Activated B cell treated with CpG ODN at 0.5 μM for 24 hours (primary cell): ENCODE measurements around the gene ARMH2. TPM values are rescaled to one million over a fixed set of nuclear protein-coding genes. Genes with fewer than 3 reads are reported as not detected.
"Not testable (repeated sequence)": the region's sequence is repeated elsewhere in the genome, so short reads cannot be mapped to it uniquely, and the experiment has no call there.

ENCODE experiments used
- ATAC-seq: fragments of 200-7000 bp; cut with Tn5 transposase; one replicate; pipeline ENCODE4 v1.10.0; 2021; ENCODE audit warnings: low read depth, mild to moderate bottlenecking, moderate library complexity
- CTCF ChIA-PET: fragments of 350-600 bp; sonication (Branson Sonifier 250); formaldehyde crosslinking; loops from one replicate; lab custom pipeline; 2021; ENCODE audit warnings: antibody characterized with exemption; lab: Charles Lee
- POLR2A ChIA-PET: fragments of 350-600 bp; sonication (Branson Sonifier 250); formaldehyde crosslinking; loops from one replicate; lab custom pipeline; 2021; ENCODE audit warnings: antibody characterized with exemption; lab: Charles Lee
- DNase-seq: peaks from one replicate; pipeline ENCODE4 v3.0.0; 2022
- H3K27ac Mint-ChIP-seq: one replicate; pipeline ENCODE4 v1.8.0; 2020; ENCODE audit warnings: mixed read lengths
- H3K27me3 Mint-ChIP-seq: one replicate; pipeline ENCODE4 v1.8.0; 2021; ENCODE audit warnings: mixed read lengths
- H3K36me3 Mint-ChIP-seq: one replicate; pipeline ENCODE4 v1.8.0; 2021; ENCODE audit warnings: low read depth, mixed read lengths
- H3K4me1 Mint-ChIP-seq: one replicate; pipeline ENCODE4 v1.8.0; 2021; ENCODE audit warnings: mixed read lengths
- H3K4me3 Mint-ChIP-seq: one replicate; pipeline ENCODE4 v1.8.0; 2020; ENCODE audit warnings: mild to moderate bottlenecking, mixed read lengths
- H3K9me3 Mint-ChIP-seq: one replicate; pipeline ENCODE4 v1.8.0; 2020; ENCODE audit warnings: mixed read lengths
- CTCF ChIP-seq: fragments of 200-600 bp; IDR thresholded peaks from one replicate; pipeline ENCODE4 v1.8.0; 2022; ENCODE audit warnings: antibody characterized with exemption, mild to moderate bottlenecking
- intact Hi-C: fragments of 100-400 bp; cut with micrococcal nuclease; formaldehyde crosslinking; loops from one replicate; pipeline ENCODE4 v1.15.1; 2024
- total RNA-seq: library from RNA; stranded (reverse); gene quantifications from 2 replicates; pipeline ENCODE4 v1.2.3, GENCODE V29; 2022

The ARMH2 gene
- total RNA-seq, 1 donor from 2014 or later, result 2.1 TPM

GRCh38 chr6:24775520-24776058 lies 23.1 kb downstream of the ARMH2 start:
- peak overlapping the region; percentile 97 for H3K4me3 Mint-ChIP-seq
- TF ChIP-seq CTCF, result no peak
- H3K27ac Mint-ChIP-seq, result peak overlapping the region; percentile 92
- no peak for DNase-seq
- ChIA-PET CTCF (no interaction called here), POLR2A (interaction anchor here (0.7 to 2.9 kb wide), 5 partner anchors 48 to 130 kb away, joined by 3 to 20 read pairs (median 3); partner anchors contain the start of genes C6orf62 and KIAA0319)
- intact Hi-C loops, result loop anchor here (1.0 to 10.0 kb wide), 5 partner anchors 31 to 281 kb away; partner anchors contain the start of genes ALDH5A1, KIAA0319 and TDP2
- H3K27me3 Mint-ChIP-seq, result no peaks in the 10 kb centered on the region
- peaks cover 9% of the 10 kb centered on the region for H3K36me3 Mint-ChIP-seq
- peaks cover 24% of the 10 kb centered on the region for H3K4me1 Mint-ChIP-seq
- H3K9me3 Mint-ChIP-seq, result no peaks in the 10 kb centered on the region
- ATAC-seq, result peak; percentile 3

GRCh38 chr6:24774696-24775519 lies 23.8 kb downstream of the ARMH2 start, which contains the start of gene GMNN:
TSS of gene GMNN (plus strand) at chr6:24774937. CDS start at chr6:24777247, 2,310 bp downstream.
- Mint-ChIP-seq H3K4me3 (peak within 1 kb of the TSS; percentile 97), H3K36me3 (peaks cover 7% of the 10 kb centered on the region), H3K4me1 (peaks cover 22% of the 10 kb centered on the region), H3K9me3 (no peaks in the 10 kb centered on the region), H3K27me3 (no peaks in the 10 kb centered on the region), H3K27ac (peak within 1 kb of the TSS; percentile 92)
- DNase-seq (peak; percentile 99), ATAC-seq (peak; percentile 90)
- TF ChIP-seq CTCF, result no peak
- POLR2A ChIA-PET, result interaction anchor here (0.7 to 2.9 kb wide), 5 partner anchors 47 to 129 kb away, joined by 3 to 20 read pairs (median 3); partner anchors contain the start of genes C6orf62 and KIAA0319
- CTCF ChIA-PET, result interaction anchor here (2.4 kb wide), 1 partner anchor 194 kb away, joined by 7 read pairs; no protein-coding TSS in a partner anchor
- intact Hi-C loops, result loop anchor here (1.0 to 10.0 kb wide), 5 partner anchors 30 to 280 kb away; partner anchors contain the start of genes ALDH5A1, KIAA0319 and TDP2

GRCh38 chr6:24768361-24768760 lies 30.4 kb downstream of the ARMH2 start:
- POLR2A ChIA-PET, result no interaction called here
- Mint-ChIP-seq H3K36me3 (no peaks in the 10 kb centered on the region), H3K27ac (no peak overlapping the region), H3K4me1 (no peaks in the 10 kb centered on the region), H3K27me3 (no peaks in the 10 kb centered on the region), H3K4me3 (no peak overlapping the region), H3K9me3 (no peaks in the 10 kb centered on the region)
- no peak for TF ChIP-seq CTCF
- ATAC-seq (no peak), DNase-seq (no peak)
- CTCF ChIA-PET, result interaction anchor here (1.0 to 5.7 kb wide), 3 partner anchors 50 to 186 kb away, joined by 3 to 61 read pairs (median 11); partner anchors contain the start of gene C6orf62
- intact Hi-C loops, result no loop called here

- no peak overlapping the region for H3K4me3 Mint-ChIP-seq
- H3K36me3 Mint-ChIP-seq, result no peaks in the 10 kb centered on the region
- no peak for DNase-seq
- H3K27ac Mint-ChIP-seq, result no peak overlapping the region
- POLR2A ChIA-PET, result interaction anchor here (0.7 to 2.2 kb wide), 2 partner anchors 48 to 192 kb away, joined by 4 to 10 read pairs; partner anchors contain the start of gene C6orf62
- intact Hi-C loops, result loop anchor here (1.0 to 2.0 kb wide), 6 partner anchors 46 to 336 kb away; partner anchors contain the start of genes ACOT13 and TDP2
- no peak for TF ChIP-seq CTCF
- H3K4me1 Mint-ChIP-seq, result no peaks in the 10 kb centered on the region
- no peaks in the 10 kb centered on the region for H3K27me3 Mint-ChIP-seq
- H3K9me3 Mint-ChIP-seq, result peaks cover 1% of the 10 kb centered on the region
- ATAC-seq, result peak; percentile 78
- CTCF ChIA-PET, result interaction anchor here (1.0 to 5.7 kb wide), 5 partner anchors 48 to 304 kb away, joined by 3 to 61 read pairs (median 3); partner anchors contain the start of gene C6orf62
Measured at GRCh38 chr6:24766680-24767462, 31.8 kb downstream of the ARMH2 start.

GRCh38 chr6:24765968-24766367 lies 32.7 kb downstream of the ARMH2 start:
- not testable (repeated sequence) for H3K27me3 Mint-ChIP-seq, H3K36me3 Mint-ChIP-seq, H3K27ac Mint-ChIP-seq, H3K4me3 Mint-ChIP-seq, H3K4me1 Mint-ChIP-seq, ATAC-seq, DNase-seq, H3K9me3 Mint-ChIP-seq
- CTCF ChIA-PET, result interaction anchor here (1.0 to 5.7 kb wide), 3 partner anchors 47 to 270 kb away, joined by 3 to 61 read pairs (median 11); partner anchors contain the start of gene C6orf62
- POLR2A ChIA-PET, result interaction anchor here (1.8 to 2.2 kb wide), 2 partner anchors 44 to 47 kb away, joined by 4 to 10 read pairs; partner anchors contain the start of gene C6orf62
- intact Hi-C loops, result loop anchor here (1.0 to 2.0 kb wide), 6 partner anchors 45 to 335 kb away; partner anchors contain the start of genes ACOT13 and TDP2

- DNase-seq, H3K4me1 Mint-ChIP-seq, H3K4me3 Mint-ChIP-seq, H3K36me3 Mint-ChIP-seq, H3K27ac Mint-ChIP-seq, H3K27me3 Mint-ChIP-seq, H3K9me3 Mint-ChIP-seq, intact Hi-C loops, ATAC-seq: not testable (repeated sequence)
- POLR2A ChIA-PET, result interaction anchor here (1.1 to 1.8 kb wide), 2 partner anchors 44 to 47 kb away, joined by 3 to 4 read pairs; partner anchors contain the start of gene C6orf62
- CTCF ChIA-PET, result interaction anchor here (0.7 to 5.7 kb wide), 2 partner anchors 183 to 244 kb away, joined by 3 to 61 read pairs; no protein-coding TSS in a partner anchor
Measured at GRCh38 chr6:24764833-24765828, 33.6 kb downstream of the ARMH2 start.
